Measurements from ENCODE around the gene DPP8. TPM values are rescaled to one million over a fixed set of nuclear protein-coding genes. Genes with fewer than 3 reads are reported as not detected.

Gene DPP8
- total RNA-seq, 4 donors from 2014 or later: 33.1 to 66.9 (median 47.9) TPM

GRCh38 chr15:65431731-65432130, 85.8 kb downstream of the DPP8 start:
- ATAC-seq: no peak
- no peaks in the 10 kb centered on the region for H3K27me3 ChIP-seq
- H3K4me3 ChIP-seq: no peak overlapping the region
- TF ChIP-seq, protein P1, sequence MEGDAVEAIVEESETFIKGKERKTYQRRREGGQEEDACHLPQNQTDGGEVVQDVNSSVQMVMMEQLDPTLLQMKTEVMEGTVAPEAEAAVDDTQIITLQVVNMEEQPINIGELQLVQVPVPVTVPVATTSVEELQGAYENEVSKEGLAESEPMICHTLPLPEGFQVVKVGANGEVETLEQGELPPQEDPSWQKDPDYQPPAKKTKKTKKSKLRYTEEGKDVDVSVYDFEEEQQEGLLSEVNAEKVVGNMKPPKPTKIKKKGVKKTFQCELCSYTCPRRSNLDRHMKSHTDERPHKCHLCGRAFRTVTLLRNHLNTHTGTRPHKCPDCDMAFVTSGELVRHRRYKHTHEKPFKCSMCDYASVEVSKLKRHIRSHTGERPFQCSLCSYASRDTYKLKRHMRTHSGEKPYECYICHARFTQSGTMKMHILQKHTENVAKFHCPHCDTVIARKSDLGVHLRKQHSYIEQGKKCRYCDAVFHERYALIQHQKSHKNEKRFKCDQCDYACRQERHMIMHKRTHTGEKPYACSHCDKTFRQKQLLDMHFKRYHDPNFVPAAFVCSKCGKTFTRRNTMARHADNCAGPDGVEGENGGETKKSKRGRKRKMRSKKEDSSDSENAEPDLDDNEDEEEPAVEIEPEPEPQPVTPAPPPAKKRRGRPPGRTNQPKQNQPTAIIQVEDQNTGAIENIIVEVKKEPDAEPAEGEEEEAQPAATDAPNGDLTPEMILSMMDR (IDR thresholded peaks at IDR 0.05): no peak
- no peak for TF ChIP-seq POLR2A (IDR thresholded peaks at IDR 0.05)
- no peak for TF ChIP-seq EP300 (IDR thresholded peaks at IDR 0.05)
- TF ChIP-seq POLR2AphosphoS5 (IDR thresholded peaks at IDR 0.05): no peak
- H3K27ac ChIP-seq: no peak overlapping the region
- H3K4me1 ChIP-seq: no peaks in the 10 kb centered on the region
- H3K36me3 ChIP-seq: no peaks in the 10 kb centered on the region
- no peaks in the 10 kb centered on the region for H3K9me3 ChIP-seq

GRCh38 chr15:65426216-65426853, 91.2 kb downstream of the DPP8 start:
- peaks cover 5% of the 10 kb centered on the region for H3K27me3 ChIP-seq
- 65 to 92% methylated on average over 2 of the region's 2 CpGs for WGBS, 2 donors (ENCODE audit: low coverage in 1 of 2)
- TF ChIP-seq POLR2AphosphoS5 (IDR thresholded peaks at IDR 0.05): no peak

DNA sequence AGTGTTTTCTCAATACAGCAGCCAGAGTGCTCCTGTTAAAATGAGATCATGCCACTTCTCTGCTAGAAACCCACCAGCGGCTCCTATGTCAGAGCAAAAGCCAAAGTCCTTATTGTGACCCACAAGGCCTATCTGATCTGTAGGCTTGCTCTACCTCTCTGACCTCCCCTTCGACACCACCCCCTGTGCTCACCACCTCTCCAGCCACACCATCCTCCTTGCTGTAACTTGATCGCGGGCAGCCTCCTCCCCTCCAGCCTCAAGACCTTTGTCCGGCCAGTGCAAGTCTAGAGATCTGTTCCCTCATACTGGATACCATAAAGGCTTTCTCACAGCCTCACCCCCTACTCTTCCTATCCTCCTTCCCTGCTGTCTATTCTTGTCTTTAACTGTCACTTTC, 92.8 kb downstream of the DPP8 start:
- H3K27ac ChIP-seq: no peak overlapping the region
- H3K9me3 ChIP-seq: no peaks in the 10 kb centered on the region
- TF ChIP-seq, protein P1 (IDR thresholded peaks at IDR 0.05): no peak
- TF ChIP-seq EP300 (IDR thresholded peaks at IDR 0.05) (no peak), POLR2AphosphoS5 (IDR thresholded peaks at IDR 0.05) (no peak), POLR2A (IDR thresholded peaks at IDR 0.05) (no peak)
- no peak for ATAC-seq
- peaks cover 19% of the 10 kb centered on the region for H3K27me3 ChIP-seq
- peaks cover 0 to 29% (median 13%) of the 10 kb centered on the region in 3 donors for H3K4me1 ChIP-seq
- no peaks in the 10 kb centered on the region for H3K36me3 ChIP-seq
- no peak overlapping the region for H3K4me3 ChIP-seq
- WGBS, 2 donors (ENCODE audit: low coverage in 1 of 2): 81 to 91% methylated on average over 4 to 5 of the region's 5 CpGs

More at GRCh38 chr15:65426216-65426853, 91.2 kb downstream of the DPP8 start:
- H3K36me3 ChIP-seq: no peaks in the 10 kb centered on the region
- peaks cover 0 to 18% (median 7%) of the 10 kb centered on the region in 3 donors for H3K4me1 ChIP-seq
- H3K27ac ChIP-seq: no peak overlapping the region
- H3K4me3 ChIP-seq: no peak overlapping the region
- H3K9me3 ChIP-seq: no peaks in the 10 kb centered on the region
- ATAC-seq: no peak

DNA sequence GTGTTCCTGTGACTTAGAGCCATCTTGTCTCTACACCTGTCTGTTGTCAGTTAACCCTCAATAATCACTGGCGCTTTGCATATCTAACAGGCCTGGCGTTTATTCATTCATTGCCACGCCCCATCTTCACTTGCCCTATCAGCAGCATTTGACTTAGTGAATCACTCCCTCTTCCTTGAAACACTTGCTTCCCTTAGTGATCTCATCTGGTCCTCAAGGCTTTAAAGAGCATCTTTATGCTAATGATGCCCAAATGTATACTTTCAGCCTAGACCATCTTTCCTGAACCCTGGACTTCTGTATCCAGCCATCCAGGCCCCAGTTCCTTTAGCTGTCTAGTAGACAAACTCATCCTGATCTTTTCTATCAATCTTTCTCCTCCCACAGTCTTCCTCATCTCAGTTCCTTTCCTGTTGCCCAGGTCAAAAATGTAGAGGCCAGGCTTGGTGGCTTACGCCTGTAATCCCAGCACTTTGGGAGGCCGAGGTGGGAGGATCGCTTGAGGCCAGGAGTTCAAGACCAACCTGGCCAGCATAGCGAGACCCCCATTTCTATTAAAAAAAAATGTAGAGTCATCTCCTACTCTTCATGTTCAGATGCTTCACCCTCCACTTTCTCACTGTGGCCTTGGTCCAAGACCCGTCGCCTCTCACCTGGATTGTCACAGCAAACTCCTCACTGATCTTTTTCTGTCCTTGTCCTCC, 93.4 kb downstream of the DPP8 start:
- Histone ChIP-seq H3K4me3 (no peak overlapping the region), H3K4me1 (peaks cover 0 to 29% (median 13%) of the 10 kb centered on the region in 3 donors), H3K27me3 (peaks cover 21% of the 10 kb centered on the region), H3K36me3 (no peaks in the 10 kb centered on the region), H3K9me3 (no peaks in the 10 kb centered on the region), H3K27ac (no peak overlapping the region)
- TF ChIP-seq EP300 (IDR thresholded peaks at IDR 0.05) (no peak), POLR2AphosphoS5 (IDR thresholded peaks at IDR 0.05) (no peak), POLR2A (IDR thresholded peaks at IDR 0.05) (no peak)
- TF ChIP-seq, protein P1 (IDR thresholded peaks at IDR 0.05): no peak
- 82% methylated on average over 5 of the region's 9 CpGs; no CpG with 5 or more reads in 1 of the 2 donors for WGBS, 2 donors (ENCODE audit: low coverage in 1 of 2)
- ATAC-seq: no peak

DNA sequence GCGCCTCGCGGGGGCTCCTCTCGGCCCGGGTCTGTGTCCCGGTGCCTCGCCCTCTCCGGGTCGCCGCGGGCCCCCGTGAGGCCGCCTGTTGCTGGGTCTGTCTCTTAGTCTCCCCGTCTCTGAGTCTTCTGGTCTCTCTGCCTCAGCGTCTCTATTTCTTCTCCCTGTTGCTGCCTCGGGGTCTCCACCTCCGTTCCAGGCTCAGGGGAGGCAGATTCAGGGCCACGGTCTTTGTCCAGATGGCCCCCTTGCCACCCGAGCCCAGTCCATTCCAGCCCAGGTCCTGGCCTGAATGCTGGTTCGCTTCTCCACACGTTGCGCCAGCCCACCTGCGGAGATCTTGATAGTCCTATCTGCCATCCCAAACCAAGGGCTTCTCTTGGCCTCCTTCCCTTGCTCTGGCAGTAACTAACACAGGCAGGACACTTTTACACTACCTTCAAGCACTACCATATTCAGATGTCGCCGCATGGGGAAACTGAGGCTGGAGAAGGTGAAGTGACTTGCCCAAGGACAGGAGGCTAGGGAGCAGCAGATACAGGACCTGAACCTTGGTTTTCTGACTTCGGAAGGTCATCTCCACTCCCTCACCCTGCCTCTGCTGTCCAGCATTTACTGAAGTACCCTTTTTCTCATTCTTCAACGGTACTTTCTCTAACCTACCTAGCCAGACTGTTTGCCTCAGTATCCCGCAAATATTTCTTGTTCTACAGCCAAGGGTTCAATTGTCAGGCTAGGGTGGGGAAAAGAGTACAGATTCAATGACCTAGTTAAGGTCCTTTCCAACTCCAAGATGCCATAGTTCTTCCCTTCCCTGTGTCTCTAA, 94.1 kb downstream of the DPP8 start:
- H3K4me1 ChIP-seq: peaks cover 0 to 29% (median 13%) of the 10 kb centered on the region in 3 donors
- no peak for TF ChIP-seq POLR2AphosphoS5 (IDR thresholded peaks at IDR 0.05)
- TF ChIP-seq, protein P1 (IDR thresholded peaks at IDR 0.05): no peak
- TF ChIP-seq EP300 (IDR thresholded peaks at IDR 0.05): no peak
- TF ChIP-seq POLR2A (IDR thresholded peaks at IDR 0.05): no peak
- WGBS, 2 donors (ENCODE audit: low coverage in 1 of 2): 45 to 100% methylated on average over 1 to 9 of the region's 28 CpGs
- no peaks in the 10 kb centered on the region for H3K36me3 ChIP-seq
- H3K27ac ChIP-seq: peak overlapping the region in 2 of 4 donors; percentile 63 to 65
- H3K9me3 ChIP-seq: no peaks in the 10 kb centered on the region
- no peak for ATAC-seq
- H3K4me3 ChIP-seq: peak overlapping the region in 1 of 2 donors; percentile 63
- H3K27me3 ChIP-seq: peaks cover 21% of the 10 kb centered on the region
